T-helper 17 cell (primary cell): ENCODE measurements around the gene LPP. TPM values are rescaled to one million over a fixed set of nuclear protein-coding genes. Genes with fewer than 3 reads are reported as not detected.

Experiments used
- ATAC-seq: fragments of 150-1000 bp; cut with Tn5 transposase; 2 replicates; pipeline ENCODE4 v1.10.0; 2021; ENCODE audit warnings: mild to moderate bottlenecking, moderate library complexity
- DNase-seq, 3 donors: peaks; one replicate each; pipeline versions ENCODE4 v3.0.0 to v3.0.0-alpha.2; 2020 to 2021
- H3K9me3 ChIP-seq: one replicate; pipeline ENCODE4 v1.7.0; 2013; ENCODE audit warnings: low read length, mild to moderate bottlenecking; ENCODE audit not compliant: control insufficient read depth, poor library complexity, severe bottlenecking
- H3K27ac Mint-ChIP-seq: one replicate; pipeline ENCODE4 v1.8.0; 2022; ENCODE audit warnings: mild to moderate bottlenecking, moderate library complexity, mixed read lengths
- H3K27me3 Mint-ChIP-seq: one replicate; pipeline ENCODE4 v1.8.0; 2022; ENCODE audit warnings: mixed read lengths
- H3K36me3 Mint-ChIP-seq: one replicate; pipeline ENCODE4 v1.8.0; 2022; ENCODE audit warnings: low read depth, mixed read lengths
- H3K4me1 Mint-ChIP-seq: one replicate; pipeline ENCODE4 v1.8.0; 2022; ENCODE audit warnings: mild to moderate bottlenecking, mixed read lengths
- H3K4me3 Mint-ChIP-seq: one replicate; pipeline ENCODE4 v1.8.0; 2022; ENCODE audit warnings: mild to moderate bottlenecking, moderate library complexity, mixed read lengths
- total RNA-seq, 4 donors: library from RNA in 2 of 4; stranded (reverse) in 2 of 4; gene quantifications; one replicate each; pipeline ENCODE4 v1.2.3 and lab custom pipeline; 2022 to 2026

The LPP gene
- total RNA-seq, 2 donors from 2014 or later: 81.0 to 94.2 TPM

- H3K9me3 ChIP-seq: no peaks in the 10 kb centered on the region
- no peak for ATAC-seq
- H3K27ac Mint-ChIP-seq: no peak overlapping the region
- DNase-seq: no peak
- H3K27me3 Mint-ChIP-seq: no peaks in the 10 kb centered on the region
- H3K4me1 Mint-ChIP-seq: peaks cover 2% of the 10 kb centered on the region
- H3K4me3 Mint-ChIP-seq: no peak overlapping the region
- peaks cover 3% of the 10 kb centered on the region for H3K36me3 Mint-ChIP-seq
Measured at GRCh38 chr3:188901671-188902287, 747.8 kb downstream of the LPP start.

GRCh38 chr3:188904670-188905069, 750.7 kb downstream of the LPP start:
- no peak for ATAC-seq
- no peak overlapping the region for H3K27ac Mint-ChIP-seq

GRCh38 chr3:188905547-188905946, 751.6 kb downstream of the LPP start:
- ATAC-seq (no peak), DNase-seq (no peak)
- no peak overlapping the region for H3K27ac Mint-ChIP-seq
- H3K4me3 Mint-ChIP-seq: no peak overlapping the region
- peaks cover 3% of the 10 kb centered on the region for H3K36me3 Mint-ChIP-seq
- no peaks in the 10 kb centered on the region for H3K4me1 Mint-ChIP-seq
- H3K9me3 ChIP-seq: no peaks in the 10 kb centered on the region
- no peaks in the 10 kb centered on the region for H3K27me3 Mint-ChIP-seq

More at GRCh38 chr3:188904670-188905069, 750.7 kb downstream of the LPP start:
- Mint-ChIP-seq H3K27me3 (no peaks in the 10 kb centered on the region), H3K4me1 (peaks cover 2% of the 10 kb centered on the region), H3K36me3 (peaks cover 3% of the 10 kb centered on the region), H3K4me3 (no peak overlapping the region)
- DNase-seq: no peak
- H3K9me3 ChIP-seq: no peaks in the 10 kb centered on the region

GRCh38 chr3:188906236-188906635, 752.3 kb downstream of the LPP start:
- no peaks in the 10 kb centered on the region for H3K27me3 Mint-ChIP-seq
- DNase-seq (no peak), ATAC-seq (no peak)
- H3K4me3 Mint-ChIP-seq: no peak overlapping the region
- H3K27ac Mint-ChIP-seq: no peak overlapping the region
- H3K4me1 Mint-ChIP-seq: no peaks in the 10 kb centered on the region
- H3K9me3 ChIP-seq: no peaks in the 10 kb centered on the region
- H3K36me3 Mint-ChIP-seq: peaks cover 3% of the 10 kb centered on the region

- ATAC-seq (no peak), DNase-seq (no peak)
- Mint-ChIP-seq H3K4me3 (no peak overlapping the region), H3K27ac (no peak overlapping the region), H3K27me3 (no peaks in the 10 kb centered on the region), H3K4me1 (no peaks in the 10 kb centered on the region), H3K36me3 (peaks cover 6% of the 10 kb centered on the region)
- H3K9me3 ChIP-seq: no peaks in the 10 kb centered on the region
Measured at GRCh38 chr3:188908002-188908850, 754.3 kb downstream of the LPP start.

GRCh38 chr3:188911026-188911850, 757.3 kb downstream of the LPP start:
- H3K9me3 ChIP-seq: no peaks in the 10 kb centered on the region
- Mint-ChIP-seq H3K4me1 (peaks cover 1% of the 10 kb centered on the region), H3K4me3 (no peak overlapping the region), H3K27ac (no peak overlapping the region), H3K36me3 (peaks cover 3% of the 10 kb centered on the region), H3K27me3 (no peaks in the 10 kb centered on the region)
- ATAC-seq: no peak
- no peak for DNase-seq

GRCh38 chr3:188913084-188913483, 759.1 kb downstream of the LPP start:
- no peak for ATAC-seq
- Mint-ChIP-seq H3K27me3 (no peaks in the 10 kb centered on the region), H3K27ac (no peak overlapping the region), H3K36me3 (peaks cover 3% of the 10 kb centered on the region), H3K4me1 (peaks cover 18% of the 10 kb centered on the region), H3K4me3 (no peak overlapping the region)
- DNase-seq: no peak
- H3K9me3 ChIP-seq: no peaks in the 10 kb centered on the region

- H3K9me3 ChIP-seq: no peaks in the 10 kb centered on the region
- Mint-ChIP-seq H3K27ac (no peak overlapping the region), H3K36me3 (peaks cover 3% of the 10 kb centered on the region), H3K4me3 (no peak overlapping the region), H3K4me1 (peaks cover 20% of the 10 kb centered on the region), H3K27me3 (no peaks in the 10 kb centered on the region)
- DNase-seq: no peak
- no peak for ATAC-seq
Measured at GRCh38 chr3:188914552-188914951, 760.6 kb downstream of the LPP start.

GRCh38 chr3:188915127-188915526, 761.2 kb downstream of the LPP start:
- DNase-seq (no peak), ATAC-seq (no peak)
- H3K9me3 ChIP-seq: no peaks in the 10 kb centered on the region
- Mint-ChIP-seq H3K27ac (no peak overlapping the region), H3K4me3 (no peak overlapping the region), H3K27me3 (no peaks in the 10 kb centered on the region), H3K36me3 (peaks cover 3% of the 10 kb centered on the region), H3K4me1 (peaks cover 20% of the 10 kb centered on the region)

- peak overlapping the region; percentile 2 for H3K4me3 Mint-ChIP-seq
- no peak for DNase-seq
- peak overlapping the region; percentile 86 for H3K27ac Mint-ChIP-seq
- H3K4me1 Mint-ChIP-seq: peaks cover 20% of the 10 kb centered on the region
- peaks cover 3% of the 10 kb centered on the region for H3K36me3 Mint-ChIP-seq
- ATAC-seq: peak; percentile 69
- no peaks in the 10 kb centered on the region for H3K9me3 ChIP-seq
- no peaks in the 10 kb centered on the region for H3K27me3 Mint-ChIP-seq
Measured at GRCh38 chr3:188916934-188917401, 763.0 kb downstream of the LPP start.

GRCh38 chr3:188918093-188918492, 764.1 kb downstream of the LPP start:
- no peaks in the 10 kb centered on the region for H3K36me3 Mint-ChIP-seq
- no peaks in the 10 kb centered on the region for H3K9me3 ChIP-seq
- peaks cover 20% of the 10 kb centered on the region for H3K4me1 Mint-ChIP-seq
- ATAC-seq (no peak), DNase-seq (no peak)
- H3K4me3 Mint-ChIP-seq: no peak overlapping the region
- H3K27ac Mint-ChIP-seq: no peak overlapping the region
- H3K27me3 Mint-ChIP-seq: no peaks in the 10 kb centered on the region

GRCh38 chr3:188923671-188924070, 769.7 kb downstream of the LPP start:
- Mint-ChIP-seq H3K4me3 (no peak overlapping the region), H3K36me3 (peaks cover 3% of the 10 kb centered on the region), H3K27me3 (no peaks in the 10 kb centered on the region), H3K4me1 (no peaks in the 10 kb centered on the region), H3K27ac (no peak overlapping the region)
- no peaks in the 10 kb centered on the region for H3K9me3 ChIP-seq
- DNase-seq (no peak), ATAC-seq (no peak)

GRCh38 chr3:188925376-188925775, 771.4 kb downstream of the LPP start:
- no peaks in the 10 kb centered on the region for H3K9me3 ChIP-seq
- ATAC-seq (no peak), DNase-seq (no peak)
- Mint-ChIP-seq H3K36me3 (peaks cover 3% of the 10 kb centered on the region), H3K27ac (no peak overlapping the region), H3K4me1 (no peaks in the 10 kb centered on the region), H3K4me3 (no peak overlapping the region), H3K27me3 (no peaks in the 10 kb centered on the region)
